Thyroid gland (tissue), 4 donors: ENCODE data around the gene RPL31. TPM values are rescaled to one million over a fixed set of nuclear protein-coding genes. Genes with fewer than 3 reads are reported as not detected.

ENCODE experiments used
- DNase-seq, 2 donors: peaks; one replicate each; pipeline ENCODE4 v3.0.0-alpha.2; 2019
- H3K27ac ChIP-seq, 3 donors: fragments of 200-600 bp; sonication (generic); 1 replicate in 2 of 3; 2 replicates in 1 of 3; pipeline ENCODE4 v1.5.1; 2016 to 2019; ENCODE audit warnings: mild to moderate bottlenecking in 1 of 3, moderate library complexity in 1 of 3
- H3K27me3 ChIP-seq: fragments of 200-600 bp; sonication (generic); one replicate; pipeline ENCODE4 v1.5.1; 2019
- H3K36me3 ChIP-seq, 2 donors: fragments of 200-600 bp; sonication (generic); one replicate each; pipeline ENCODE4 v1.5.1; 2016 to 2019
- H3K4me1 ChIP-seq, 2 donors: fragments of 200-600 bp; sonication (generic); one replicate each; pipeline ENCODE4 v1.5.1; 2017 to 2019
- H3K4me3 ChIP-seq, 3 donors: fragments of 200-600 bp; sonication (generic); replicated peaks in 1 of 3; 1 replicate in 2 of 3; 2 replicates in 1 of 3; pipeline ENCODE4 v1.5.1; 2016; ENCODE audit warnings: mild to moderate bottlenecking in 1 of 3
- H3K9me3 ChIP-seq: fragments of 200-600 bp; sonication (generic); one replicate; pipeline ENCODE4 v1.5.1; 2017
- CTCF ChIP-seq, 6 experiments: fragments of 200-600 bp in 3 of 6; fragments of 450-650 bp in 3 of 6; sonication (generic) in 3 of 6; IDR thresholded peaks; one replicate each; pipeline ENCODE4 v1.5.1; 2016 to 2019; ENCODE audit warnings: antibody characterized with exemption in 6 of 6, mild to moderate bottlenecking in 2 of 6, inconsistent platforms in 1 of 6, moderate library complexity in 1 of 6
- POLR2A ChIP-seq, 2 donors: fragments of 450-650 bp; IDR thresholded peaks; one replicate each; pipeline ENCODE4 v1.6.1; 2017; ENCODE audit warnings: antibody characterized with exemption in 2 of 2, mild to moderate bottlenecking in 2 of 2, moderate library complexity in 1 of 2
- WGBS, 2 donors: methylation state at CpG; one replicate each; pipeline ENCODE4 v1.1.5; 2017; 5-methylcytosine and 5-hydroxymethylcytosine counted together
- intact Hi-C: fragments of 100-400 bp; cut with DNase I; formaldehyde crosslinking; loops from one replicate; pipeline ENCODE4 v1.15.1; 2023
- total RNA-seq, 4 donors: library from RNA; depleted of rRNA; stranded (reverse); fragments of >200 nt; gene quantifications; one replicate each; pipeline ENCODE4 v1.2.3, GENCODE V29; 2016

Gene RPL31
- total RNA-seq, 4 donors from 2014 or later = 216 to 1,406 (median 718) TPM

- H3K36me3 ChIP-seq = no peaks in the 10 kb centered on the region
These were observed 28.9 kb downstream of the RPL31 start for GRCh38 chr2:101030866-101031554.

GRCh38 chr2:101032084-101032776 is 30.1 kb downstream of the RPL31 start:
- H3K27ac ChIP-seq = no peak overlapping the region
- H3K27me3 ChIP-seq = no peaks in the 10 kb centered on the region
- intact Hi-C loops = no loop called here
- peaks cover 4 to 6% of the 10 kb centered on the region in 2 donors for H3K4me1 ChIP-seq
- peak; percentile 36 to 57 for DNase-seq
- 58 to 67% methylated on average over 15 of the region's 15 CpGs for WGBS, 2 donors
- no peak overlapping the region for H3K4me3 ChIP-seq
- H3K9me3 ChIP-seq = no peaks in the 10 kb centered on the region
- TF ChIP-seq CTCF (IDR thresholded peaks at IDR 0.05) = no peak
- TF ChIP-seq POLR2A (IDR thresholded peaks at IDR 0.05) = no peak
- H3K36me3 ChIP-seq = no peaks in the 10 kb centered on the region

More at GRCh38 chr2:101030866-101031554, 28.9 kb downstream of the RPL31 start:
- H3K27me3 ChIP-seq = no peaks in the 10 kb centered on the region
- 69 to 74% methylated on average over 10 of the region's 10 CpGs for WGBS, 2 donors
- intact Hi-C loops = no loop called here
- no peak overlapping the region for H3K4me3 ChIP-seq
- TF ChIP-seq CTCF (IDR thresholded peaks at IDR 0.05) (no peak), POLR2A (IDR thresholded peaks at IDR 0.05) (no peak)
- peaks cover 4 to 6% of the 10 kb centered on the region in 2 donors for H3K4me1 ChIP-seq
- DNase-seq = peak; percentile 18 to 40
- H3K9me3 ChIP-seq = no peaks in the 10 kb centered on the region
- H3K27ac ChIP-seq = no peak overlapping the region

- intact Hi-C loops = no loop called here
- Histone ChIP-seq H3K27me3 (no peaks in the 10 kb centered on the region), H3K4me3 (no peak overlapping the region), H3K27ac (no peak overlapping the region), H3K4me1 (peaks cover 4 to 6% of the 10 kb centered on the region in 2 donors), H3K36me3 (peaks cover 0 to 10% of the 10 kb centered on the region in 2 donors), H3K9me3 (no peaks in the 10 kb centered on the region)
- DNase-seq = no peak
- WGBS, 2 donors = 83 to 86% methylated on average over 2 of the region's 2 CpGs
- TF ChIP-seq CTCF (IDR thresholded peaks at IDR 0.05) (peak in 5 of 6 experiments; percentile 11 to 50 (median 37)), POLR2A (IDR thresholded peaks at IDR 0.05) (no peak)
These were observed 34.5 kb downstream of the RPL31 start for GRCh38 chr2:101036562-101036961.

GRCh38 chr2:101037161-101037755 is 35.2 kb downstream of the RPL31 start:
- intact Hi-C loops = no loop called here
- DNase-seq = no peak
- no peak overlapping the region for H3K4me3 ChIP-seq
- H3K9me3 ChIP-seq = no peaks in the 10 kb centered on the region
- H3K27ac ChIP-seq = no peak overlapping the region
- H3K36me3 ChIP-seq = peaks cover 0 to 10% of the 10 kb centered on the region in 2 donors
- peaks cover 2 to 6% of the 10 kb centered on the region in 2 donors for H3K4me1 ChIP-seq
- no peak for TF ChIP-seq CTCF (IDR thresholded peaks at IDR 0.05)
- no peak for TF ChIP-seq POLR2A (IDR thresholded peaks at IDR 0.05)
- H3K27me3 ChIP-seq = no peaks in the 10 kb centered on the region
- WGBS, 2 donors = 94 to 96% methylated on average over 17 to 19 of the region's 19 CpGs
